ENCODE results near the gene STIM1.

GRCh38 chr11:3996651-3997050, 141.2 kb downstream of the STIM1 start:
- TF ChIP-seq ZNF274 (IDR thresholded peaks at IDR 0.05; ENCODE audit: low read depth, low read length) (no peak), YY1 (IDR thresholded peaks at IDR 0.05; ENCODE audit: insufficient read depth, insufficient read length) (no peak)
